CD4-positive, alpha-beta memory T cell (primary cell): ENCODE measurements around the gene ERC1. TPM values are rescaled to one million over a fixed set of nuclear protein-coding genes. Genes with fewer than 3 reads are reported as not detected.
"Not testable (repeated sequence)": the region's sequence is repeated elsewhere in the genome, so short reads cannot be mapped to it uniquely, and the experiment has no call there.

ENCODE experiments used
- CTCF ChIA-PET: fragments of 350-600 bp; sonication (Branson Sonifier 250); formaldehyde crosslinking; loops from one replicate; lab custom pipeline; 2021; ENCODE audit warnings: inconsistent platforms; ENCODE audit not compliant: partially characterized antibody; lab: Charles Lee
- POLR2A ChIA-PET: fragments of 350-600 bp; sonication (Branson Sonifier 250); formaldehyde crosslinking; loops from one replicate; lab custom pipeline; 2021; ENCODE audit not compliant: partially characterized antibody; lab: Charles Lee
- DNase-seq, 5 donors: peaks; one replicate each; pipeline versions ENCODE4 v3.0.0 to v3.0.0-alpha.2; 2020 to 2022; ENCODE audit warnings: mixed read lengths in 1 of 5
- H3K27ac ChIP-seq: one replicate; pipeline ENCODE4 v1.7.0; 2013; ENCODE audit warnings: low read depth, low read length
- H3K27me3 ChIP-seq: 2 replicates; pipeline ENCODE4 v1.7.0; 2013; ENCODE audit warnings: mild to moderate bottlenecking, low read length, moderate library complexity; ENCODE audit not compliant: insufficient read depth
- H3K36me3 ChIP-seq: 2 replicates; pipeline ENCODE4 v1.7.0; 2013; ENCODE audit warnings: mild to moderate bottlenecking, low read length, moderate library complexity; ENCODE audit not compliant: insufficient read depth
- H3K4me1 ChIP-seq: 2 replicates; pipeline ENCODE4 v1.7.0; 2013; ENCODE audit warnings: mild to moderate bottlenecking, low read length, moderate library complexity; ENCODE audit not compliant: insufficient read depth
- H3K4me3 ChIP-seq, 2 donors: one replicate each; pipeline ENCODE4 v1.7.0; 2013; ENCODE audit warnings: low read length in 2 of 2, mild to moderate bottlenecking in 1 of 2
- H3K9me3 ChIP-seq, 2 donors: one replicate each; pipeline ENCODE4 v1.7.0; 2013; ENCODE audit warnings: low read length in 2 of 2, control low read depth in 1 of 2; ENCODE audit not compliant: control insufficient read depth in 1 of 2
- H3K27ac Mint-ChIP-seq, 7 donors: one replicate each; pipeline ENCODE4 v1.8.0; 2020 to 2021; ENCODE audit warnings: mixed read lengths in 7 of 7, mild to moderate bottlenecking in 6 of 7, inconsistent platforms in 3 of 7, moderate library complexity in 3 of 7
- H3K27me3 Mint-ChIP-seq, 2 donors: one replicate each; pipeline ENCODE4 v1.8.0; 2020 to 2021; ENCODE audit warnings: mixed read lengths in 2 of 2
- H3K36me3 Mint-ChIP-seq, 2 donors: one replicate each; pipeline ENCODE4 v1.8.0; 2020 to 2021; ENCODE audit warnings: mixed read lengths in 2 of 2, inconsistent platforms in 1 of 2, mild to moderate bottlenecking in 1 of 2
- H3K4me1 Mint-ChIP-seq, 4 donors: one replicate each; pipeline ENCODE4 v1.8.0; 2020 to 2021; ENCODE audit warnings: mixed read lengths in 4 of 4, mild to moderate bottlenecking in 1 of 4
- H3K4me3 Mint-ChIP-seq, 8 donors: one replicate each; pipeline ENCODE4 v1.8.0; 2020 to 2021; ENCODE audit warnings: mixed read lengths in 8 of 8, mild to moderate bottlenecking in 7 of 8, moderate library complexity in 6 of 8, inconsistent platforms in 3 of 8
- H3K9me3 Mint-ChIP-seq, 8 donors: one replicate each; pipeline ENCODE4 v1.8.0; 2020 to 2021; ENCODE audit warnings: mixed read lengths in 8 of 8, mild to moderate bottlenecking in 5 of 8, inconsistent platforms in 3 of 8, moderate library complexity in 1 of 8
- intact Hi-C: fragments of 100-400 bp; cut with micrococcal nuclease; formaldehyde crosslinking; loops from one replicate; pipeline ENCODE4 v1.15.1; 2023
- polyA plus RNA-seq, 2 donors: library from polyadenylated mRNA; unstranded; fragments of 300-500 nt; fragmentation: Illumina TruSeq; gene quantifications; one replicate each; pipeline ENCODE4 v1.2.3, GENCODE V29; 2021
- total RNA-seq, 2 experiments: library from RNA; stranded (reverse); gene quantifications; one replicate each; pipeline ENCODE4 v1.2.3, GENCODE V29; 2021

ERC1 gene
- total and polyA plus RNA-seq, 4 experiments from 2014 or later: 4.0 to 41.7 (median 28.7) TPM

GRCh38 chr12:1130164-1130563 lies 139.1 kb downstream of the ERC1 start:
- DNase-seq: no peak
- Mint-ChIP-seq H3K36me3 (peaks cover 0 to 1% of the 10 kb centered on the region in 2 donors), H3K4me1 (peaks cover 26 to 50% (median 36%) of the 10 kb centered on the region in 4 donors), H3K9me3 (no peaks in the 10 kb centered on the region), H3K27ac (peak overlapping the region in 2 of 7 donors; percentile 1 to 22), H3K27me3 (no peaks in the 10 kb centered on the region), H3K4me3 (peak overlapping the region in 1 of 8 donors; percentile 7)
- POLR2A ChIA-PET: interaction anchor here (0.6 kb wide), 1 partner anchor 11 kb away, joined by 3 read pairs; no protein-coding TSS in a partner anchor
- no peak overlapping the region for H3K27ac ChIP-seq
- no peak overlapping the region for H3K4me3 ChIP-seq
- peaks cover 24% of the 10 kb centered on the region for H3K4me1 ChIP-seq
- intact Hi-C loops: no loop called here
- CTCF ChIA-PET: interaction anchor here (0.6 to 6.0 kb wide), 4 partner anchors 13 to 661 kb away, joined by 3 to 51 read pairs (median 3); no protein-coding TSS in a partner anchor
- no peaks in the 10 kb centered on the region for H3K36me3 ChIP-seq
- no peaks in the 10 kb centered on the region for H3K27me3 ChIP-seq
- H3K9me3 ChIP-seq: no peaks in the 10 kb centered on the region

- Histone ChIP-seq H3K27ac (no peak overlapping the region), H3K4me1 (peaks cover 23% of the 10 kb centered on the region), H3K4me3 (no peak overlapping the region), H3K9me3 (no peaks in the 10 kb centered on the region), H3K27me3 (no peaks in the 10 kb centered on the region), H3K36me3 (no peaks in the 10 kb centered on the region)
- Mint-ChIP-seq H3K36me3 (peaks cover 0 to 1% of the 10 kb centered on the region in 2 donors), H3K9me3 (no peaks in the 10 kb centered on the region), H3K4me3 (no peak overlapping the region), H3K4me1 (peaks cover 26 to 48% (median 35%) of the 10 kb centered on the region in 4 donors), H3K27ac (peak overlapping the region in 2 of 7 donors; percentile 22), H3K27me3 (no peaks in the 10 kb centered on the region)
- intact Hi-C loops: no loop called here
- ChIA-PET CTCF (interaction anchor here (0.6 to 6.0 kb wide), 5 partner anchors 13 to 729 kb away, joined by 3 to 51 read pairs (median 3); partner anchors contain the start of gene CCDC77), POLR2A (interaction anchor here (0.6 kb wide), 1 partner anchor 10 kb away, joined by 3 read pairs; no protein-coding TSS in a partner anchor)
- no peak for DNase-seq
These were observed 139.5 kb downstream of the ERC1 start for GRCh38 chr12:1130571-1130970.

- Mint-ChIP-seq H3K27me3 (no peaks in the 10 kb centered on the region), H3K9me3 (no peaks in the 10 kb centered on the region), H3K4me3 (no peak overlapping the region), H3K27ac (peak overlapping the region in 4 of 7 donors; percentile 31 to 44 (median 40)), H3K4me1 (peaks cover 20 to 38% (median 25%) of the 10 kb centered on the region in 4 donors), H3K36me3 (peaks cover 0 to 1% of the 10 kb centered on the region in 2 donors)
- CTCF ChIA-PET: no interaction called here
- Histone ChIP-seq H3K4me1 (peaks cover 12% of the 10 kb centered on the region), H3K9me3 (no peaks in the 10 kb centered on the region), H3K27ac (no peak overlapping the region), H3K36me3 (no peaks in the 10 kb centered on the region), H3K4me3 (no peak overlapping the region), H3K27me3 (no peaks in the 10 kb centered on the region)
- POLR2A ChIA-PET: no interaction called here
- intact Hi-C loops: no loop called here
- no peak for DNase-seq
These were observed 140.8 kb downstream of the ERC1 start for GRCh38 chr12:1131811-1132224.

GRCh38 chr12:1132311-1132710 lies 141.3 kb downstream of the ERC1 start:
- H3K27ac Mint-ChIP-seq: no peak overlapping the region
- no peaks in the 10 kb centered on the region for H3K9me3 ChIP-seq

GRCh38 chr12:1138691-1139090 lies 147.7 kb downstream of the ERC1 start:
- intact Hi-C loops: no loop called here
- H3K27me3 ChIP-seq: no peaks in the 10 kb centered on the region
- peaks cover 3 to 5% of the 10 kb centered on the region in 2 donors for H3K36me3 Mint-ChIP-seq
- ChIA-PET CTCF (no interaction called here), POLR2A (no interaction called here)
- no peaks in the 10 kb centered on the region for H3K9me3 Mint-ChIP-seq
- no peaks in the 10 kb centered on the region for H3K9me3 ChIP-seq
- no peaks in the 10 kb centered on the region for H3K36me3 ChIP-seq
- DNase-seq: no peak
- peak overlapping the region in 1 of 7 donors; percentile 64 for H3K27ac Mint-ChIP-seq
- no peaks in the 10 kb centered on the region for H3K27me3 Mint-ChIP-seq
- H3K4me1 ChIP-seq: no peaks in the 10 kb centered on the region
- no peak overlapping the region for H3K27ac ChIP-seq
- H3K4me1 Mint-ChIP-seq: peaks cover 0 to 3% (median 1%) of the 10 kb centered on the region in 4 donors
- H3K4me3 ChIP-seq: no peak overlapping the region
- no peak overlapping the region for H3K4me3 Mint-ChIP-seq

More at GRCh38 chr12:1132311-1132710, 141.3 kb downstream of the ERC1 start:
- no peaks in the 10 kb centered on the region for H3K27me3 ChIP-seq
- POLR2A ChIA-PET: interaction anchor here (0.7 kb wide), 1 partner anchor 9 kb away, joined by 3 read pairs; no protein-coding TSS in a partner anchor
- DNase-seq: no peak
- H3K36me3 ChIP-seq: no peaks in the 10 kb centered on the region
- Mint-ChIP-seq H3K4me3 (no peak overlapping the region), H3K27me3 (no peaks in the 10 kb centered on the region), H3K4me1 (peaks cover 20 to 38% (median 25%) of the 10 kb centered on the region in 4 donors), H3K36me3 (peaks cover 0 to 1% of the 10 kb centered on the region in 2 donors), H3K9me3 (no peaks in the 10 kb centered on the region)
- H3K27ac ChIP-seq: no peak overlapping the region
- CTCF ChIA-PET: no interaction called here
- no peak overlapping the region for H3K4me3 ChIP-seq
- intact Hi-C loops: no loop called here
- peaks cover 12% of the 10 kb centered on the region for H3K4me1 ChIP-seq

- H3K27me3 ChIP-seq, H3K9me3 Mint-ChIP-seq, H3K9me3 ChIP-seq, H3K4me3 ChIP-seq, H3K36me3 ChIP-seq, POLR2A ChIA-PET, H3K4me1 Mint-ChIP-seq, H3K27me3 Mint-ChIP-seq, DNase-seq, CTCF ChIA-PET, intact Hi-C loops, H3K27ac Mint-ChIP-seq, H3K4me1 ChIP-seq, H3K4me3 Mint-ChIP-seq, H3K27ac ChIP-seq: not testable (repeated sequence)
- peaks cover 19 to 36% of the 10 kb centered on the region in 2 donors for H3K36me3 Mint-ChIP-seq
These were observed 155.7 kb downstream of the ERC1 start for GRCh38 chr12:1146758-1147157.

GRCh38 chr12:1147821-1148220 lies 156.8 kb downstream of the ERC1 start:
- H3K4me3 Mint-ChIP-seq: no peak overlapping the region
- no peak for DNase-seq
- no peaks in the 10 kb centered on the region for H3K9me3 Mint-ChIP-seq
- H3K9me3 ChIP-seq: no peaks in the 10 kb centered on the region
- H3K27me3 ChIP-seq: no peaks in the 10 kb centered on the region
- H3K27ac Mint-ChIP-seq: no peak overlapping the region
- no peaks in the 10 kb centered on the region for H3K4me1 ChIP-seq
- peaks cover 24 to 47% of the 10 kb centered on the region in 2 donors for H3K36me3 Mint-ChIP-seq
- intact Hi-C loops: no loop called here
- no peak overlapping the region for H3K4me3 ChIP-seq
- POLR2A ChIA-PET: no interaction called here
- H3K4me1 Mint-ChIP-seq: peaks cover 0 to 6% (median 2%) of the 10 kb centered on the region in 4 donors
- CTCF ChIA-PET: no interaction called here
- no peak overlapping the region for H3K27ac ChIP-seq
- no peaks in the 10 kb centered on the region for H3K27me3 Mint-ChIP-seq
- H3K36me3 ChIP-seq: no peaks in the 10 kb centered on the region
